K562 (cell line): ENCODE data around the gene DLGAP1. TPM values are rescaled to one million over a fixed set of nuclear protein-coding genes. Genes with fewer than 3 reads are reported as not detected.

ENCODE experiments used
- BHLHE40 ChIP-seq: IDR thresholded peaks from 2 replicates; pipeline ENCODE4 v1.6.1; 2011; ENCODE audit warnings: low read length, improper control_type of control experiment
- CBX8 ChIP-seq: fragments of 200-600 bp; sonication (generic); IDR thresholded peaks from 2 replicates; pipeline ENCODE4 v1.6.1; 2012; ENCODE audit warnings: borderline replicate concordance, mixed run types, low read depth, mild to moderate bottlenecking, moderate library complexity, mixed read lengths, low read length, control low read depth, inconsistent platforms; ENCODE audit not compliant: poor library complexity, severe bottlenecking; ENCODE audit errors: extremely low read depth
- COPS2 ChIP-seq: fragments of 450-650 bp; conservative IDR thresholded peaks from 2 replicates; pipeline ENCODE4 v1.6.1; 2016; ENCODE audit warnings: mild to moderate bottlenecking, moderate library complexity
- HOXB6 ChIP-seq: fragments of 250-450 bp; sonication (Bioruptor Pico); IDR thresholded peaks from 2 replicates; pipeline ENCODE4 v1.5.1; 2022; ENCODE audit warnings: mild to moderate bottlenecking, borderline replicate concordance
- NR2F6 ChIP-seq: fragments of 450-650 bp; formaldehyde crosslinking; IDR thresholded peaks from 2 replicates; pipeline ENCODE4 v1.4.0; 2020; ENCODE audit warnings: mild to moderate bottlenecking
- SAP30 ChIP-seq: fragments of 200-600 bp; sonication (generic); IDR thresholded peaks from 2 replicates; pipeline ENCODE4 v1.6.1; 2012; ENCODE audit warnings: borderline replicate concordance, low read depth, mild to moderate bottlenecking, moderate library complexity, low read length, control low read depth, inconsistent platforms; ENCODE audit not compliant: insufficient read depth, poor library complexity, severe bottlenecking
- TAL1 ChIP-seq: fragments of 450-650 bp; IDR thresholded peaks from 2 replicates; pipeline ENCODE4 v1.6.1; 2016; ENCODE audit warnings: mild to moderate bottlenecking
- ZNF124 ChIP-seq: sonication (generic); formaldehyde crosslinking; IDR thresholded peaks from 2 replicates; pipeline ENCODE4 v1.8.1; 2022; ENCODE audit warnings: missing genetic modification reagents
- ZNF175 ChIP-seq: fragments of 200-800 bp; sonication (Bioruptor generic); IDR thresholded peaks from 2 replicates; pipeline ENCODE4 v1.6.1; 2016; ENCODE audit warnings: low read depth, mild to moderate bottlenecking, missing genetic modification characterization, missing compliant biosample characterization
- polyA plus RNA-seq, 8 experiments: library from polyadenylated mRNA; depleted of rRNA in 4 of 8; stranded (reverse) in 5 of 8; unstranded in 3 of 8; fragments of >200 nt; fragmentation: Nextera tagmentation in 2 of 8; fragmentation: Illumina TruSeq in 1 of 8; extraction: Ambion mirVana in 2 of 8; extraction: Trizol in 1 of 8; gene quantifications; 2 replicates each; pipeline versions ENCODE4 v1.2.1 to v1.2.3, GENCODE V29; 2011 to 2014; ENCODE audit warnings: inconsistent platforms in 1 of 8, missing spikeins in 1 of 8
- total RNA-seq, 7 experiments: library from RNA; depleted of rRNA in 6 of 7; stranded (reverse); fragments of >200 nt in 6 of 7; fragmentation: Illumina TruSeq in 2 of 7; extraction: Trizol in 2 of 7; gene quantifications; 2 replicates each; pipeline versions ENCODE4 v1.2.1 to v1.2.3, GENCODE V29; 2011 to 2021; ENCODE audit warnings: low replicate concordance in 1 of 7
- TF ChIP-seq, protein P1 (sequence below), 2 experiments: fragments of 450-650 bp in 1 of 2; sonication (generic) in 1 of 2; formaldehyde crosslinking in 1 of 2; IDR thresholded peaks; 2 replicates each; pipeline versions ENCODE4 v1.7.1 to v1.9.0; 2016 to 2022; ENCODE audit warnings: inconsistent platforms in 1 of 2, mild to moderate bottlenecking in 1 of 2, missing genetic modification reagents in 1 of 2
- TF ChIP-seq, protein P2 (sequence below): sonication (generic); formaldehyde crosslinking; IDR thresholded peaks from 2 replicates; pipeline ENCODE4 v1.8.0; 2022; ENCODE audit warnings: missing genetic modification reagents, mild to moderate bottlenecking, borderline replicate concordance
- TF ChIP-seq, protein P3 (sequence below): IDR thresholded peaks from 2 replicates; pipeline ENCODE4 v1.6.1; 2011; ENCODE audit warnings: borderline replicate concordance, low read depth, mild to moderate bottlenecking, moderate library complexity, low read length; ENCODE audit not compliant: insufficient read depth, poor library complexity, severe bottlenecking

Gene DLGAP1
- total and polyA plus RNA-seq, 9 of the 15 experiments (the other 6 are each of a cell fraction or from before 2014, with no cell fraction given): 0.04 to 0.22 (median 0.08) TPM

DNA sequence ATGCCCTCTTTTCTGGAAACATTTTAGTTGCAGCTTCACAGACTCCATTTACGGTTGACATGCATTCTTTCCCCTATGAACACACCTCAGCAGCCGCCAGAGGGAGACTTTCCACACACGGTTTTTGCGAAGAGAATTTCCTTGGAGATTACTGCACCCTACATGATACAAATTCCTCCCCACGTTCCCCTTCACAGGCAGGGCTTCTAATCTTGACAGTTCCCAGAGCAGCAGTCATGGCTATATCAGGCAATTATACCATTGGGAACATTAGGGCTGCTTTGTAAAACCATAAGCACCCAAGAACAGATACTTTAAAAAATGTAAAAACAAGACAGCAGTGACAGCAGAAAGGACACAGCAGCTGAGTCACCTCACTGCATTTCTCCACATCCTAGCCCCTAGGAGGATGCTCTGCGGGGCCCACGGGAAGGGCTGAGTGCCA is 751.4 kb downstream of the DLGAP1 start (continued):
- no peak for TF ChIP-seq SAP30
- no peak for TF ChIP-seq ZNF175 (CRISPR knock-in tag)
- no peak for TF ChIP-seq ZNF124 (CRISPR knock-in tag)
- TF ChIP-seq HOXB6 (CRISPR knock-in tag): no peak
- no peak for TF ChIP-seq COPS2
- TF ChIP-seq, protein P1, sequence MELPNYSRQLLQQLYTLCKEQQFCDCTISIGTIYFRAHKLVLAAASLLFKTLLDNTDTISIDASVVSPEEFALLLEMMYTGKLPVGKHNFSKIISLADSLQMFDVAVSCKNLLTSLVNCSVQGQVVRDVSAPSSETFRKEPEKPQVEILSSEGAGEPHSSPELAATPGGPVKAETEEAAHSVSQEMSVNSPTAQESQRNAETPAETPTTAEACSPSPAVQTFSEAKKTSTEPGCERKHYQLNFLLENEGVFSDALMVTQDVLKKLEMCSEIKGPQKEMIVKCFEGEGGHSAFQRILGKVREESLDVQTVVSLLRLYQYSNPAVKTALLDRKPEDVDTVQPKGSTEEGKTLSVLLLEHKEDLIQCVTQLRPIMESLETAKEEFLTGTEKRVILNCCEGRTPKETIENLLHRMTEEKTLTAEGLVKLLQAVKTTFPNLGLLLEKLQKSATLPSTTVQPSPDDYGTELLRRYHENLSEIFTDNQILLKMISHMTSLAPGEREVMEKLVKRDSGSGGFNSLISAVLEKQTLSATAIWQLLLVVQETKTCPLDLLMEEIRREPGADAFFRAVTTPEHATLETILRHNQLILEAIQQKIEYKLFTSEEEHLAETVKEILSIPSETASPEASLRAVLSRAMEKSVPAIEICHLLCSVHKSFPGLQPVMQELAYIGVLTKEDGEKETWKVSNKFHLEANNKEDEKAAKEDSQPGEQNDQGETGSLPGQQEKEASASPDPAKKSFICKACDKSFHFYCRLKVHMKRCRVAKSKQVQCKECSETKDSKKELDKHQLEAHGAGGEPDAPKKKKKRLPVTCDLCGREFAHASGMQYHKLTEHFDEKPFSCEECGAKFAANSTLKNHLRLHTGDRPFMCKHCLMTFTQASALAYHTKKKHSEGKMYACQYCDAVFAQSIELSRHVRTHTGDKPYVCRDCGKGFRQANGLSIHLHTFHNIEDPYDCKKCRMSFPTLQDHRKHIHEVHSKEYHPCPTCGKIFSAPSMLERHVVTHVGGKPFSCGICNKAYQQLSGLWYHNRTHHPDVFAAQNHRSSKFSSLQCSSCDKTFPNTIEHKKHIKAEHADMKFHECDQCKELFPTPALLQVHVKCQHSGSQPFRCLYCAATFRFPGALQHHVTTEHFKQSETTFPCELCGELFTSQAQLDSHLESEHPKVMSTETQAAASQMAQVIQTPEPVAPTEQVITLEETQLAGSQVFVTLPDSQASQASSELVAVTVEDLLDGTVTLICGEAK (IDR thresholded peaks at IDR 0.05): no peak
- TF ChIP-seq, protein P1 (CRISPR knock-in tag; IDR thresholded peaks at IDR 0.05): no peak
- no peak for TF ChIP-seq CBX8
- TF ChIP-seq, protein P2, sequence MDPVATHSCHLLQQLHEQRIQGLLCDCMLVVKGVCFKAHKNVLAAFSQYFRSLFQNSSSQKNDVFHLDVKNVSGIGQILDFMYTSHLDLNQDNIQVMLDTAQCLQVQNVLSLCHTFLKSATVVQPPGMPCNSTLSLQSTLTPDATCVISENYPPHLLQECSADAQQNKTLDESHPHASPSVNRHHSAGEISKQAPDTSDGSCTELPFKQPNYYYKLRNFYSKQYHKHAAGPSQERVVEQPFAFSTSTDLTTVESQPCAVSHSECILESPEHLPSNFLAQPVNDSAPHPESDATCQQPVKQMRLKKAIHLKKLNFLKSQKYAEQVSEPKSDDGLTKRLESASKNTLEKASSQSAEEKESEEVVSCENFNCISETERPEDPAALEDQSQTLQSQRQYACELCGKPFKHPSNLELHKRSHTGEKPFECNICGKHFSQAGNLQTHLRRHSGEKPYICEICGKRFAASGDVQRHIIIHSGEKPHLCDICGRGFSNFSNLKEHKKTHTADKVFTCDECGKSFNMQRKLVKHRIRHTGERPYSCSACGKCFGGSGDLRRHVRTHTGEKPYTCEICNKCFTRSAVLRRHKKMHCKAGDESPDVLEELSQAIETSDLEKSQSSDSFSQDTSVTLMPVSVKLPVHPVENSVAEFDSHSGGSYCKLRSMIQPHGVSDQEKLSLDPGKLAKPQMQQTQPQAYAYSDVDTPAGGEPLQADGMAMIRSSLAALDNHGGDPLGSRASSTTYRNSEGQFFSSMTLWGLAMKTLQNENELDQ (CRISPR knock-in tag): no peak
- no peak for TF ChIP-seq NR2F6 (CRISPR knock-in tag)
- no peak for TF ChIP-seq TAL1
- TF ChIP-seq BHLHE40: peak; percentile 39; the same call in 1 of the 2 replicates
- TF ChIP-seq, protein P3, sequence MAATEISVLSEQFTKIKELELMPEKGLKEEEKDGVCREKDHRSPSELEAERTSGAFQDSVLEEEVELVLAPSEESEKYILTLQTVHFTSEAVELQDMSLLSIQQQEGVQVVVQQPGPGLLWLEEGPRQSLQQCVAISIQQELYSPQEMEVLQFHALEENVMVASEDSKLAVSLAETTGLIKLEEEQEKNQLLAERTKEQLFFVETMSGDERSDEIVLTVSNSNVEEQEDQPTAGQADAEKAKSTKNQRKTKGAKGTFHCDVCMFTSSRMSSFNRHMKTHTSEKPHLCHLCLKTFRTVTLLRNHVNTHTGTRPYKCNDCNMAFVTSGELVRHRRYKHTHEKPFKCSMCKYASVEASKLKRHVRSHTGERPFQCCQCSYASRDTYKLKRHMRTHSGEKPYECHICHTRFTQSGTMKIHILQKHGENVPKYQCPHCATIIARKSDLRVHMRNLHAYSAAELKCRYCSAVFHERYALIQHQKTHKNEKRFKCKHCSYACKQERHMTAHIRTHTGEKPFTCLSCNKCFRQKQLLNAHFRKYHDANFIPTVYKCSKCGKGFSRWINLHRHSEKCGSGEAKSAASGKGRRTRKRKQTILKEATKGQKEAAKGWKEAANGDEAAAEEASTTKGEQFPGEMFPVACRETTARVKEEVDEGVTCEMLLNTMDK: peak; percentile 70
